ENCODE results near the gene NOSIP. TPM values are rescaled to one million over a fixed set of nuclear protein-coding genes. Genes with fewer than 3 reads are reported as not detected.

Gene NOSIP
- total and polyA plus RNA-seq, 11 donors, result 37.3 to 91.3 (median 49.0) TPM

DNA sequence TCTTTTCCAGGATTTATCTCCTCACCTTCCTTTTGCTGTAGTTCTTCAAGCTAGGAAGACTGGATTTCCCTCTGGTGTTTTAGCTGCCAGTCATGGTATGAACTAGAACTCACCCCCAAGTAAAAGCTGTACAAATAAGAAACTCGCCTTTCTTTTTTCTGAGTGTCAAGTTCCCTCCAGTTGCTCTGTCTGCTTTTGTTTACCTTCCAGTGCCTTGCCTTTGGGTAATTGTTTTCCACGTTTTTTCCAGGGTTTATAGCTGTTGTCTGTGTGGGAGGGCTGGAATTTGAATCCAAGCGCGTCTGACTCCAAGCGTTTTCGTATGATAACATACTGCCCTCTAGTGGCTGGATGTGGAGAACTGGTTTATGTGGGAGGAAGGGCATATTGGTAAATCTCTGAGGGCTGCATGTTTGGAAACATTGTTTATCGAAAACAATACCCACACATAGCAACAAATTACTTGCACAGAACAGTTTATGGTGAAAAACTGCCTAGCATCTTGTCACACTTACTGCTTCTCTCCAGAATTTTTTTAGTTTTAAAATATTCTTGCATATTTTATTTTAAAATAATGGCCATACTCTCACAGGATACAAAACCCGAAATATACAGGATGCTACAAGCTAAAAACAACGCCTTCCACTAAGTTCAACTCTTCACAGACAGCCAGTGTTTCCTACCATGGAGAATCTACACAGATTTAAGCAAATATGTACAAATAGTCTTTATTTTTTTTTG lies 33.4 kb downstream of the NOSIP start:
- H3K4me3 ChIP-seq, result no peak overlapping the region
- peak overlapping the region in 1 of 12 donors; percentile 37 for H3K27ac ChIP-seq

DNA sequence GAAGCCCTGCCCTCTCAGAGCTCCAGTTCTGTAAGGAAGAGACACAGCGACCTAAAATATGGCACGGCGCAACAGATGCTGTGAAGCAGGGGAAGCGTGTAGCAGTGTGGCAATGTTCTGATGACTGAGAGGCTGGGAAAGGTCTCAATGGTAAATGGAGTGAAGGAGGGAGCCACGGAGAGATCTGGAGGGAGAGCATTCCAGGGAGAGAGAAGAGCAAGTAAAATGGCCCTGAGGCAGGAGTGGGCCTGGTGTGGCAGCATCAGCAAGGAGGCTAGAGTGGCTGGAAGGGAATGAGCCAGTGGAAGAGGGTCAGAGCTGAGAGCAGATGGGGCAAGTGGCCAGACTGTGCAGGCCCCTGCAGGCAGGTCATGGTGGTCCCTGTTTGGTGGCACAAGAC lies 36.2 kb downstream of the NOSIP start:
- no peak for DNase-seq
- peaks cover 0 to 11% (median 0%) of the 10 kb centered on the region in 12 donors for H3K4me1 ChIP-seq
- H3K4me3 ChIP-seq, result no peak overlapping the region
- H3K27me3 ChIP-seq, result no peaks in the 10 kb centered on the region
- peaks cover 0 to 39% (median 4%) of the 10 kb centered on the region in 9 donors for H3K36me3 ChIP-seq
- no peaks in the 10 kb centered on the region for H3K9me3 ChIP-seq
- 70 to 83% (median 76%) methylated on average over 5 of the region's 5 CpGs for WGBS, 4 donors
- ATAC-seq, result peak in 1 of 4 donors; percentile 31
- TF ChIP-seq, protein P1, sequence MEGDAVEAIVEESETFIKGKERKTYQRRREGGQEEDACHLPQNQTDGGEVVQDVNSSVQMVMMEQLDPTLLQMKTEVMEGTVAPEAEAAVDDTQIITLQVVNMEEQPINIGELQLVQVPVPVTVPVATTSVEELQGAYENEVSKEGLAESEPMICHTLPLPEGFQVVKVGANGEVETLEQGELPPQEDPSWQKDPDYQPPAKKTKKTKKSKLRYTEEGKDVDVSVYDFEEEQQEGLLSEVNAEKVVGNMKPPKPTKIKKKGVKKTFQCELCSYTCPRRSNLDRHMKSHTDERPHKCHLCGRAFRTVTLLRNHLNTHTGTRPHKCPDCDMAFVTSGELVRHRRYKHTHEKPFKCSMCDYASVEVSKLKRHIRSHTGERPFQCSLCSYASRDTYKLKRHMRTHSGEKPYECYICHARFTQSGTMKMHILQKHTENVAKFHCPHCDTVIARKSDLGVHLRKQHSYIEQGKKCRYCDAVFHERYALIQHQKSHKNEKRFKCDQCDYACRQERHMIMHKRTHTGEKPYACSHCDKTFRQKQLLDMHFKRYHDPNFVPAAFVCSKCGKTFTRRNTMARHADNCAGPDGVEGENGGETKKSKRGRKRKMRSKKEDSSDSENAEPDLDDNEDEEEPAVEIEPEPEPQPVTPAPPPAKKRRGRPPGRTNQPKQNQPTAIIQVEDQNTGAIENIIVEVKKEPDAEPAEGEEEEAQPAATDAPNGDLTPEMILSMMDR (IDR thresholded peaks at IDR 0.05), result no peak
- TF ChIP-seq POLR2A (IDR thresholded peaks at IDR 0.05), result no peak
- no peak overlapping the region for H3K27ac ChIP-seq
- intact Hi-C loops (cut with DNase I), result loop anchor here in 3 of 10 donors (2.0 to 10.0 kb wide), 2 partner anchors 37 to 149 kb away; no protein-coding TSS in a partner anchor

More for the DNA sequence above, 33.4 kb downstream of the NOSIP start:
- DNase-seq (peak in 4 of 5 donors; percentile 59 to 79 (median 70)), ATAC-seq (peak; percentile 74 to 89 (median 80))
- Histone ChIP-seq H3K27me3 (no peaks in the 10 kb centered on the region), H3K4me1 (peaks cover 0 to 19% (median 0%) of the 10 kb centered on the region in 12 donors), H3K9me3 (no peaks in the 10 kb centered on the region), H3K36me3 (peaks cover 0 to 18% (median 0%) of the 10 kb centered on the region in 9 donors)
- WGBS, 4 donors, result 6 to 12% (median 8%) methylated on average over 9 of the region's 9 CpGs
- TF ChIP-seq POLR2A (IDR thresholded peaks at IDR 0.05), result no peak
- TF ChIP-seq, protein P1 (IDR thresholded peaks at IDR 0.05), result peak; percentile 72 to 89 (median 85)
- intact Hi-C loops (cut with DNase I), result loop anchor here (1.0 to 10.0 kb wide), 10 partner anchors 23 to 155 kb away; partner anchors contain the start of gene FLT3LG (in 1 of the 10)

DNA sequence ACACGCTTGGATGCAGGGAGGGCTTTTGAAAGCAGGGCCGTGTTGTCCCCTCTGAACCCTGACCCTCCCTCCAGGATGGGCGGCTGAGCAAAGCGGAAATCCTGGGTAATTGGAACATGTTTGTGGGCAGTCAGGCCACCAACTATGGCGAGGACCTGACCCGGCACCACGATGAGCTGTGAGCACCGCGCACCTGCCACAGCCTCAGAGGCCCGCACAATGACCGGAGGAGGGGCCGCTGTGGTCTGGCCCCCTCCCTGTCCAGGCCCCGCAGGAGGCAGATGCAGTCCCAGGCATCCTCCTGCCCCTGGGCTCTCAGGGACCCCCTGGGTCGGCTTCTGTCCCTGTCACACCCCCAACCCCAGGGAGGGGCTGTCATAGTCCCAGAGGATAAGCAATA lies 37.3 kb downstream of the NOSIP start:
- H3K9me3 ChIP-seq, result no peaks in the 10 kb centered on the region
- WGBS, 4 donors, result 90 to 94% (median 92%) methylated on average over 12 to 14 of the region's 14 CpGs
- TF ChIP-seq, protein P1 (IDR thresholded peaks at IDR 0.05), result no peak
- no peak for TF ChIP-seq POLR2A (IDR thresholded peaks at IDR 0.05)
- H3K36me3 ChIP-seq, result peaks cover 0 to 48% (median 9%) of the 10 kb centered on the region in 9 donors
- intact Hi-C loops (cut with DNase I), result loop anchor here in 2 of 10 donors (10.0 kb wide), 1 partner anchor 148 kb away; no protein-coding TSS in a partner anchor
- H3K27ac ChIP-seq, result no peak overlapping the region
- no peak overlapping the region for H3K4me3 ChIP-seq
- ATAC-seq, result peak in 1 of 4 donors; percentile 34
- H3K4me1 ChIP-seq, result peaks cover 0 to 11% (median 0%) of the 10 kb centered on the region in 12 donors
- no peak for DNase-seq
- no peaks in the 10 kb centered on the region for H3K27me3 ChIP-seq

DNA sequence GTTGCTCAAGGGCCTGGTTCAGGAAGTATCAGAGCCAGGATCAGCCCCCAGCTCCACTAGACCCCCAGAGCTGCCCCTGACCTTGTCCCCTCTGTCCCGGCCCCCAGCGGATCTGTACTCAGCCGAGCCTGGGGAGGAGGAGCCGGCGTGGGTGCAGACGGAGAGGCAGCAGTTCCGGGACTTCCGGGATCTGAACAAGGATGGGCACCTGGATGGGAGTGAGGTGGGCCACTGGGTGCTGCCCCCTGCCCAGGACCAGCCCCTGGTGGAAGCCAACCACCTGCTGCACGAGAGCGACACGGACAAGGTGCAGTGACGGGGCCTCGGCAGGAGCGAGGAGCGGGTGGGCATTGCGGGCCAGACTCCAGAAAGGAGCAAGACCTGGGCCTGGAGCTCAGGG lies 37.9 kb downstream of the NOSIP start:
- no peak for ATAC-seq
- Histone ChIP-seq H3K4me3 (no peak overlapping the region), H3K27ac (no peak overlapping the region), H3K4me1 (peaks cover 0 to 16% (median 0%) of the 10 kb centered on the region in 12 donors), H3K27me3 (no peaks in the 10 kb centered on the region), H3K36me3 (peaks cover 0 to 54% (median 10%) of the 10 kb centered on the region in 9 donors), H3K9me3 (no peaks in the 10 kb centered on the region)
- no peak for TF ChIP-seq POLR2A (IDR thresholded peaks at IDR 0.05)
- TF ChIP-seq, protein P1 (IDR thresholded peaks at IDR 0.05), result no peak
- no peak for DNase-seq
- WGBS, 4 donors, result 87 to 98% (median 96%) methylated on average over 16 of the region's 16 CpGs
- intact Hi-C loops (cut with DNase I), result loop anchor here in 2 of 10 donors (10.0 kb wide), 1 partner anchor 148 kb away; no protein-coding TSS in a partner anchor
